GM12875 (cell line): ENCODE results near the gene UNC5B.

Source experiments
- H3K4me3 ChIP-seq: one replicate; pipeline ENCODE4 v1.5.1; 2011; ENCODE audit warnings: low read depth, low read length, control low read depth
- CTCF ChIP-seq: IDR thresholded peaks from 2 replicates; pipeline ENCODE4 v1.5.1; 2011; ENCODE audit warnings: low read depth, mild to moderate bottlenecking, control low read depth, inconsistent platforms, low read length, moderate library complexity, borderline replicate concordance; ENCODE audit not compliant: insufficient read depth

Gene UNC5B

GRCh38 chr10:71185209-71185608 is 27.2 kb upstream of the UNC5B start:
- TF ChIP-seq CTCF = no peak
- H3K4me3 ChIP-seq = no peak overlapping the region

- no peak for TF ChIP-seq CTCF
These were observed 25.2 kb upstream of the UNC5B start for GRCh38 chr10:71187197-71187596.

GRCh38 chr10:71187600-71187999 is 24.8 kb upstream of the UNC5B start:
- no peak overlapping the region for H3K4me3 ChIP-seq
- no peak for TF ChIP-seq CTCF

More at GRCh38 chr10:71187197-71187596, 25.2 kb upstream of the UNC5B start:
- H3K4me3 ChIP-seq = no peak overlapping the region

GRCh38 chr10:71188201-71188600 is 24.2 kb upstream of the UNC5B start:
- no peak overlapping the region for H3K4me3 ChIP-seq
- no peak for TF ChIP-seq CTCF

- TF ChIP-seq CTCF = no peak
These were observed 21.4 kb upstream of the UNC5B start for GRCh38 chr10:71191019-71191418.

GRCh38 chr10:71191551-71192076 is 20.8 kb upstream of the UNC5B start:
- no peak for TF ChIP-seq CTCF
- no peak overlapping the region for H3K4me3 ChIP-seq

More at GRCh38 chr10:71191019-71191418, 21.4 kb upstream of the UNC5B start:
- no peak overlapping the region for H3K4me3 ChIP-seq

- TF ChIP-seq CTCF = no peak
- H3K4me3 ChIP-seq = no peak overlapping the region
These were observed 18.9 kb upstream of the UNC5B start for GRCh38 chr10:71193516-71193915.
